GM23338 (cell line): ENCODE data around the gene PRRT1.

ENCODE experiments used
- CTCF ChIP-seq, 2 experiments: fragments of 200-600 bp in 1 of 2; sonication (generic) in 1 of 2; conservative IDR thresholded peaks; 2 replicates each; pipeline versions ENCODE4 v1.5.1 to v1.6.1; 2016 to 2017; ENCODE audit warnings: antibody characterized with exemption in 2 of 2, low read depth in 2 of 2, mild to moderate bottlenecking in 2 of 2, moderate library complexity in 1 of 2
- ETS1 ChIP-seq: IDR thresholded peaks from 2 replicates; pipeline ENCODE4 v1.6.1; 2016; ENCODE audit warnings: antibody characterized with exemption
- EZH2phosphoT487 ChIP-seq: fragments of 200-600 bp; sonication (generic); IDR thresholded peaks from one replicate; pipeline ENCODE4 v1.8.1; 2018; ENCODE audit warnings: antibody characterized with exemption; ENCODE audit not compliant: unreplicated experiment
- POLR2AphosphoS5 ChIP-seq: IDR thresholded peaks from 2 replicates; pipeline ENCODE4 v1.6.1; 2016; ENCODE audit warnings: antibody characterized with exemption, low read depth
- REST ChIP-seq: IDR thresholded peaks from one replicate; pipeline ENCODE4 v1.6.1; 2018; ENCODE audit warnings: antibody characterized with exemption; ENCODE audit not compliant: unreplicated experiment

- TF ChIP-seq CTCF (conservative IDR thresholded peaks at IDR 0.05; ENCODE audit: low read depth in 2 of 2) (no peak), EZH2phosphoT487 (no peak), POLR2AphosphoS5 (no peak), ETS1 (no peak), REST (no peak)
Measured at GRCh38 chr6:32187009-32187709, 35.4 kb upstream of the PRRT1 start.
